Activated T-helper 2 cell treated with anti-CD3 and anti-CD28 coated beads, Interferon-gamma antibody, Interleukin-2, Interleukin-4, amounts not matched to agents 10 μg/mL and 5 μg/mL and 100 μg/mL, durations not matched to agents 14 hours and 24 hours and 36 hours (primary cell): ENCODE results near the gene TANGO6. TPM values are rescaled to one million over a fixed set of nuclear protein-coding genes. Genes with fewer than 3 reads are reported as not detected.

Experiments used
- DNase-seq: peaks from one replicate; pipeline ENCODE4 v3.0.0; 2021; ENCODE audit warnings: low spot score
- H3K27ac Mint-ChIP-seq: one replicate; pipeline ENCODE4 v1.8.0; 2021; ENCODE audit warnings: mixed read lengths
- H3K27me3 Mint-ChIP-seq: one replicate; pipeline ENCODE4 v1.8.0; 2021; ENCODE audit warnings: low read depth, mixed read lengths
- H3K36me3 Mint-ChIP-seq: one replicate; pipeline ENCODE4 v1.8.0; 2021; ENCODE audit warnings: low read depth, mixed read lengths
- H3K4me1 Mint-ChIP-seq: one replicate; pipeline ENCODE4 v1.8.0; 2021; ENCODE audit warnings: low read depth, mixed read lengths
- H3K4me3 Mint-ChIP-seq: one replicate; pipeline ENCODE4 v1.8.0; 2021; ENCODE audit warnings: low read depth, mild to moderate bottlenecking, moderate library complexity, mixed read lengths
- H3K9me3 Mint-ChIP-seq: one replicate; pipeline ENCODE4 v1.8.0; 2021; ENCODE audit warnings: mixed read lengths
- intact Hi-C: fragments of 100-400 bp; cut with micrococcal nuclease; formaldehyde crosslinking; loops from one replicate; pipeline ENCODE4 v1.15.1; 2023
- total RNA-seq: library from RNA; stranded (reverse); gene quantifications from 2 replicates; pipeline ENCODE4 v1.2.3, GENCODE V29; 2022

TANGO6 gene
- total RNA-seq, 1 donor from 2014 or later = 30.0 TPM

DNA sequence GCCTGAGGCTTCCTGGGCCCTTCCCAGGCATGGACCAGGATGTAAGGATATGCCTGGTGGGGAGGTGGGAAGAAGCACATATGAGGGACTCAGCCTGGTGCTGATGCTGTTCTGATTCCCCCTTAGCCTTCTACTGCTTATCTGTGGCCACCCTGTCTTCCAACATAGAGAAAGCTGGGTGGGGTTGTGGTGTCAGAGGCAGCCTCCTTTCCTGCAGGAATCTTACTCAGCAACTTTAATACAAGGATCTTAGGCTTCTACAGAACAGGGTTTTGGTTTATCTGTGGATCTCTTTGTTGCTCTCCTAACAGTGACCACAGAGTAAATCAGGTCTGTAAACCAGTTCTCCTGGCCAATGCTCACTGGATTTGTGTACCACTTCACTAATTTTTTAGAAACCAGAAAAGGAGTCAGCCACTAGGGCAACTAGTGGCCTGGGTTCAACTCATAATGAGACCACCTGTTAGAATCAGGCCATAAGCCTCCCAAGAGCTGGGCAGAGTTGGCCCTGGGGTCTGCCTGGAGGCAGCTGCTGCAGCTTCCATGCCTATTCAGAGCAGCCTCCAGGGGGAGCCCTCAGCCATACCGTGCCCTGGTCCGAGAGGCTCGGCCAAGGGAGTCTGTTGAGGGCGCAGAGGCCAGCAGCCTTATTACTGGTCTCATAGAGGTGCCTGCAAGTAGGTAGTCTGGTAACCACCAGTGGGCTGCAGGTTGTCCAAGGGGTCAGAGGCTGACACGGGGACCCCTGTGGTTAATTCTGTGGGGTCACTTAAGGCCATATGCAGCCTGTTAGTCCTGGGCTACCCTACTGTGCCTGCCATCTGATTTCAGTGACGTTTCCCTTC, 269.2 kb downstream of the TANGO6 start:
- no peaks in the 10 kb centered on the region for H3K9me3 Mint-ChIP-seq
- peak; percentile 32 for DNase-seq
- peaks cover 10% of the 10 kb centered on the region for H3K27me3 Mint-ChIP-seq
- peaks cover 3% of the 10 kb centered on the region for H3K36me3 Mint-ChIP-seq
- H3K4me3 Mint-ChIP-seq = no peak overlapping the region
- H3K27ac Mint-ChIP-seq = no peak overlapping the region
- intact Hi-C loops = no loop called here
- no peaks in the 10 kb centered on the region for H3K4me1 Mint-ChIP-seq

DNA sequence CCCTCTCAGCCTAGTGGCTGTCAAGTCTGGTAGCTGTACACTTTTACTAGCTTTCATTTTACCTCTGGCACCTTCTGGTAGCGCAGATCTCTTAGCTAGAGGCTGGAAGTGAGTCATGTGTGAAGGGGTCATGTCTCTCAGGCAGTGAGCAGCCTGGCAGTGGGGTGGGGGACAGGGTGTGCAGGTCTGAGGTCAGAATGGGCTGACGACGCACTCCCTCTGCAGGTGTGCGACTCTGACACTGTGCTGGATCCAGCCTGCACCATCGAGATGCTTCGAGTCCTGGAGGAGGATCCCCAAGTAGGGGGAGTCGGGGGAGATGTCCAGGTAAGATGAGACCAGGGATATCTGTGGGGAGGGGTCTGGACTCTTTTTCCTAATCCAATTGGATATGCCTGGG, 269.9 kb downstream of the TANGO6 start:
- Mint-ChIP-seq H3K9me3 (no peaks in the 10 kb centered on the region), H3K36me3 (peaks cover 9% of the 10 kb centered on the region), H3K4me3 (no peak overlapping the region), H3K27ac (no peak overlapping the region), H3K4me1 (no peaks in the 10 kb centered on the region), H3K27me3 (peaks cover 4% of the 10 kb centered on the region)
- intact Hi-C loops = no loop called here
- no peak for DNase-seq

DNA sequence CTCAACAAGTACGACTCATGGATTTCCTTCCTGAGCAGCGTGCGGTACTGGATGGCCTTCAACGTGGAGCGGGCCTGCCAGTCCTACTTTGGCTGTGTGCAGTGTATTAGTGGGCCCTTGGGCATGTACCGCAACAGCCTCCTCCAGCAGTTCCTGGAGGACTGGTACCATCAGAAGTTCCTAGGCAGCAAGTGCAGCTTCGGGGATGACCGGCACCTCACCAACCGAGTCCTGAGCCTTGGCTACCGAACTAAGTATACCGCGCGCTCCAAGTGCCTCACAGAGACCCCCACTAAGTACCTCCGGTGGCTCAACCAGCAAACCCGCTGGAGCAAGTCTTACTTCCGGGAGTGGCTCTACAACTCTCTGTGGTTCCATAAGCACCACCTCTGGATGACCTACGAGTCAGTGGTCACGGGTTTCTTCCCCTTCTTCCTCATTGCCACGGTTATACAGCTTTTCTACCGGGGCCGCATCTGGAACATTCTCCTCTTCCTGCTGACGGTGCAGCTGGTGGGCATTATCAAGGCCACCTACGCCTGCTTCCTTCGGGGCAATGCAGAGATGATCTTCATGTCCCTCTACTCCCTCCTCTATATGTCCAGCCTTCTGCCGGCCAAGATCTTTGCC, 271.1 kb downstream of the TANGO6 start:
- DNase-seq = no peak
- Mint-ChIP-seq H3K9me3 (no peaks in the 10 kb centered on the region), H3K27me3 (no peaks in the 10 kb centered on the region), H3K4me3 (no peak overlapping the region), H3K4me1 (no peaks in the 10 kb centered on the region), H3K27ac (no peak overlapping the region), H3K36me3 (peaks cover 20% of the 10 kb centered on the region)
- intact Hi-C loops = no loop called here

DNA sequence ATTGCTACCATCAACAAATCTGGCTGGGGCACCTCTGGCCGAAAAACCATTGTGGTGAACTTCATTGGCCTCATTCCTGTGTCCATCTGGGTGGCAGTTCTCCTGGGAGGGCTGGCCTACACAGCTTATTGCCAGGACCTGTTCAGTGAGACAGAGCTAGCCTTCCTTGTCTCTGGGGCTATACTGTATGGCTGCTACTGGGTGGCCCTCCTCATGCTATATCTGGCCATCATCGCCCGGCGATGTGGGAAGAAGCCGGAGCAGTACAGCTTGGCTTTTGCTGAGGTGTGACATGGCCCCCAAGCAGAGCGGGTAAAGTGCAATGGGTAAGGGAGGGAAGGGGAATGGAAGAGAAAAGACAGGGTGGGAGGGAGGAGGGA, 271.6 kb downstream of the TANGO6 start:
- no peak overlapping the region for H3K4me3 Mint-ChIP-seq
- H3K36me3 Mint-ChIP-seq = peaks cover 21% of the 10 kb centered on the region
- no peak for DNase-seq
- no peak overlapping the region for H3K27ac Mint-ChIP-seq
- intact Hi-C loops = no loop called here
- no peaks in the 10 kb centered on the region for H3K9me3 Mint-ChIP-seq
- H3K4me1 Mint-ChIP-seq = no peaks in the 10 kb centered on the region
- no peaks in the 10 kb centered on the region for H3K27me3 Mint-ChIP-seq

DNA sequence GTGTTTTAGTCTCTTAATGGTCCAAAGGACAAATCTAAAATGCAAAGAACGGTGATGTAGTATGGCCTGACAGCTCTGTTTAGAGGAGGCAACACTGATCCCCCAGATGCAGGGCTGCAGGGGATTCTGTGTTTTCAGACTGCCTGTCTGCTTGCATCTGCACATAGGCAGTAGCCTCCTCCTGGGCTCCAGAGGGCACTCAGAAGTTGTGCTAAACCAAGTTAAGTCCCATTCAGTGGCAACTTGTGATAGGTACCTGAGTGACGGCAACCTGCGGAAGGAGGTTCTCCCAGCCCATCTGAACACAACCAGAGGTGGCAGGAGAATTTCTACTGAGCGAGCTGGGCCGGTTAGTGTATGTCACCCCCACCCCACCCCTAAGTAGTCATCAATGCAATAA, 272.0 kb downstream of the TANGO6 start:
- Mint-ChIP-seq H3K4me3 (no peak overlapping the region), H3K36me3 (peaks cover 25% of the 10 kb centered on the region), H3K27me3 (no peaks in the 10 kb centered on the region), H3K4me1 (no peaks in the 10 kb centered on the region), H3K9me3 (no peaks in the 10 kb centered on the region), H3K27ac (no peak overlapping the region)
- DNase-seq = no peak
- intact Hi-C loops = no loop called here

DNA sequence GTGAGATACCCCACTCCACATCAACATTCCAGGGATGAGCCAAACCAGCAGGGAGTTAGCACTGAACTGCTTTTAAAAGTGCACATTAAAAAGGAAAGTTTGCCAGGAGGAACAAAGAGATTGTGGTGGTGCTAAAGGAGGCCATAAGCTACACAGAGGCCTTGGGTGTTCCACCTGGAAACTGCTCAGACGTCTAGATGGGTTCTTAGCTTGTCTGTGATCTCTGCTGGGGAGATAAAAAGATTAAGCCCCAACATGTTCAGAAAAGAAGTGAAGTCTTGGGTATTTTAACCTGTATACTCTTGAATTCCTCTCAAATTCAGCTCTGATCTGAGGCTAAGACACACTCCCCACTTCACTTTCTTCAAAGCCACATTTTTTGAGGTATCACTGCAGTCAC, 272.5 kb downstream of the TANGO6 start:
- intact Hi-C loops = no loop called here
- no peak for DNase-seq
- H3K27me3 Mint-ChIP-seq = no peaks in the 10 kb centered on the region
- H3K4me3 Mint-ChIP-seq = no peak overlapping the region
- no peak overlapping the region for H3K27ac Mint-ChIP-seq
- H3K4me1 Mint-ChIP-seq = no peaks in the 10 kb centered on the region
- H3K36me3 Mint-ChIP-seq = peaks cover 27% of the 10 kb centered on the region
- no peaks in the 10 kb centered on the region for H3K9me3 Mint-ChIP-seq

DNA sequence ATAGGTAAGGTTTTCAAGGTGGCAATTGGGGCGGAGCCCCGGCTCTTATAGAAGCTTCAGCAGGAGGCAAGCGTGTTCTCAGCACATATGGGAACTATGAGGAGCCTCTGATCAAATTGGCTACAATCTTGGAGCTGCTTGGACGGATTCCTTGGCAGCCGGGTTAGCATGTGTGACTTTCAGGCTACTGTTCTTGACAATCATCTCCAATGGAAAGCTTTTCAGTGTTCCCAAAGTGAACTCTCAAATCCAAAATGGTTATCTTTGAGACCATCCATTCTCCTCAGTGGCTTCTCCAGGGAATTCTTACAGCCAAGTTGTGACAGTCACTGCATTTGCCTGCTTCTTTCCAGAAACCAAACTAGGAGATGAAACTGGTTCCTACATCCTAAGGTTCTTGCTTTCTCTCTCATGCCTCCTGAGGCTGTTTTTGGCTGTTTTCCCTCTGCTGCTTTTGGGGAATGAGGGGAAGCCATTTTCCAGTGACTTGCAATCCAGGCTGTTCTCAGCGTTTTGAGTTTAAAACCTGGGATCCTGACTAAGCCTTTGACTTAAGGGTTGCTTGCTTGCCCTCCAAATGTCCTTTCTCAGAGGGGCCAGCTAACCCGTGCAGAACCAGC, 273.0 kb downstream of the TANGO6 start:
- peaks cover 32% of the 10 kb centered on the region for H3K36me3 Mint-ChIP-seq
- H3K27ac Mint-ChIP-seq = no peak overlapping the region
- no peaks in the 10 kb centered on the region for H3K4me1 Mint-ChIP-seq
- DNase-seq = no peak
- intact Hi-C loops = no loop called here
- H3K27me3 Mint-ChIP-seq = no peaks in the 10 kb centered on the region
- H3K9me3 Mint-ChIP-seq = no peaks in the 10 kb centered on the region
- H3K4me3 Mint-ChIP-seq = no peak overlapping the region

DNA sequence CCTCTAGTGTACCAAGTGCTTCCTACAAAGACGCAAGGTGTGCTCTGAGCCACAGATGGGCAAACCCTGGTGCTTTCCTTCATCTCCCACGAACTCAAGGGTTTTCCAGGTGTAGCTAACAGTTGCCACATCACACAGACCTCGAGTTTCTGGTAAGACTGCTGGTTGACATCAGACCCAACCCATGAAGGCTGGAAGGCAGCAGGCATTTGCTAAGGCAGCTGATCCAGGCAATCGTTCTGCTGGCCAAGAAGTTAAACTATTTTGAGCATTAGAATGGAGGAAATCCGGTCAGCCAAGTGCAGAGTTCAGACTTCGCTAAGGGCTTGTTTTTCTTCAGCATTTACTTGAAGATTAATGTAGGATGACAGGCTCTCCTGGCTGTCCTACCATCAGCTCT, 273.6 kb downstream of the TANGO6 start:
- Mint-ChIP-seq H3K4me1 (no peaks in the 10 kb centered on the region), H3K4me3 (no peak overlapping the region), H3K27me3 (no peaks in the 10 kb centered on the region), H3K9me3 (no peaks in the 10 kb centered on the region), H3K36me3 (peaks cover 33% of the 10 kb centered on the region), H3K27ac (no peak overlapping the region)
- intact Hi-C loops = no loop called here
- no peak for DNase-seq

DNA sequence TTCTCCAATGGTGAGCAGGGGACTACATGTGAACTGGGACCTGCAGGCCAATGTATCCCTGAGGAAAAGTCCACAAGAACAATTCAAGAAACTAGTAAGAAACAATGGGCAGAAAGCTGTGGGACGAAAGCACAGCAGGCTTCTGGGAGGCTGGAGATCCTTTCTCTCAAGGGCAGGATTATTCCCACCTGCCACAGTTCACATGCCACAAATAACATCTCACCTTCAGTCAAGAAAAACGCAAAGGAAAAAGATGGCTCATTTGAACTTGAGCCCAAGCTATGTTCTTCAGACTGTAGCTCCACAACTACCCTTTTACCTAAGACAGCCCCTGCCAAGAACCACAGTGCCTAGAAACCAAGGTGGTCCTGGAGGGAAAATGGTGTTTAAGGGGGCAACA, 275.1 kb downstream of the TANGO6 start:
- Mint-ChIP-seq H3K27me3 (no peaks in the 10 kb centered on the region), H3K36me3 (peaks cover 33% of the 10 kb centered on the region), H3K27ac (no peak overlapping the region), H3K9me3 (no peaks in the 10 kb centered on the region), H3K4me1 (no peaks in the 10 kb centered on the region), H3K4me3 (no peak overlapping the region)
- no peak for DNase-seq
- intact Hi-C loops = no loop called here

DNA sequence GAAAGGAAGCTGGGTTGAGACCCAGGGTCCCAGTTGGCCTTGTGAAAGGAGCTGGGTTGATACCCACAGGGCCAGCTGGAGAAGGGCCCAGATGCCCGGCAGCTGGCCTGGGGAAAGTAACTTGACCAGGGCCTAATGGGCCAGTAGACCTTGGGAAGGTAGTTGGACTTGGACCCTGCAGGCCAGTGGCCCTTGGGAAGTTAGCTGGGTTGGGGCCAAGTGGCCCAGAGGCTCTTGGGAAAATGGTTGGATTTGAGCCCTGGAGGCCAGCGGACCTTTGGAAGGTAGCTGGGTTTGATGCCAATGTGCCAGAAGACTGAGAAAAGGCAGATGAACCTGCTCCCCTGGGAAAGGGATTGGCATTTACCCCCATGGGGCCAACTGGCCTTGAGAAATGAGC, 275.7 kb downstream of the TANGO6 start:
- H3K36me3 Mint-ChIP-seq = peaks cover 34% of the 10 kb centered on the region
- H3K4me1 Mint-ChIP-seq = peaks cover 1% of the 10 kb centered on the region
- no peaks in the 10 kb centered on the region for H3K27me3 Mint-ChIP-seq
- DNase-seq = no peak
- H3K27ac Mint-ChIP-seq = no peak overlapping the region
- intact Hi-C loops = no loop called here
- H3K4me3 Mint-ChIP-seq = no peak overlapping the region
- H3K9me3 Mint-ChIP-seq = no peaks in the 10 kb centered on the region

DNA sequence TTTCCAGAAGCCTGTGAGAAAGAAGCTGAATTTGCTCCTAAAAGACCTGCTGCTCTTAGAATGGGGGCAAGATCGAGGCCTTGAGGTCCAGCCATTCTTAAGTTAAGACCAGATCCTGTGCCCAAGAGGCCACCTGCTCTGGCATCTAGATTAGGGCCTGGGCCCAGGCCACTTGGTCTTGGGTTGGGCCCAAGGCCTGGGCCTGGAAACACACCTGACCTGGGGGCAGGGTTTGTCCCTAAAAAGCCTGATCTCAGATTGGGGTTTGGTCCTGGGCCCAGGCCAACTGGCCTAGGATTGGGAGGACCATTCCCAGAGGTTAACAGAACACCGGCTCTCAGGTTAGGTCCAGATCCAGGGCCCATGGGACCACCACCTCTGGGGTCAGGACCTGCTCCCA, 276.2 kb downstream of the TANGO6 start:
- H3K4me1 Mint-ChIP-seq = peaks cover 3% of the 10 kb centered on the region
- H3K27ac Mint-ChIP-seq = no peak overlapping the region
- H3K4me3 Mint-ChIP-seq = no peak overlapping the region
- no peaks in the 10 kb centered on the region for H3K9me3 Mint-ChIP-seq
- peaks cover 36% of the 10 kb centered on the region for H3K36me3 Mint-ChIP-seq
- intact Hi-C loops = no loop called here
- no peaks in the 10 kb centered on the region for H3K27me3 Mint-ChIP-seq
- no peak for DNase-seq

DNA sequence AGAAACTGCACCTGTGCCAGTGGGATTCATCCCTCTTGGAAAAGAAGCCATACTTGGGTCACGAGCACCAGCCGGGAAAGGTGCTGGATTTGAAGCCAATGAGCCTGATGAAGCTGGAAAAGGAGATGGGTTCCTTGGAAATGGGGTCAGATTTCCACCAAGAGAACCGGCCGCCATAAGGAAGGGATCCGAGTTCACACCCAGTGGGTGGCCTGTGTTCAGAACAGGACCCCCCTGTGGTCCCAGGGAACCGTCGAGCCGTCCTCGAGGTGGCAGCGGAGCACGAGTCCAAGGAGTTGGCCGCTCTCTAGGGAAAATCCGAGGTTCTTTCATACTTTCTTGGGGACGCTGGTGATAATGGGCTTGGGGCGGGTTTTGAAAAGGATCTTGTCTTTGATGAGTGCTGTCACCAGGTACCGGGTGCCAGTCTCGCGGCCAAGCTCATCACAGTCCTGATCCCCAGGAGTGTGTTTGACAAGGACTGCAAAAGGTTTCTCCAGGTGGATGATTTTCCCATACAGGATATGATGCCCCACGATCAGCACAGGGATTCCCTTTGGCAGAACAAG, 276.8 kb downstream of the TANGO6 start:
- Mint-ChIP-seq H3K36me3 (peaks cover 36% of the 10 kb centered on the region), H3K4me3 (no peak overlapping the region), H3K4me1 (peaks cover 3% of the 10 kb centered on the region), H3K27me3 (no peaks in the 10 kb centered on the region), H3K9me3 (no peaks in the 10 kb centered on the region), H3K27ac (no peak overlapping the region)
- intact Hi-C loops = loop anchor here (10.0 kb wide), 1 partner anchor 415 kb away; no protein-coding TSS in a partner anchor
- DNase-seq = no peak

DNA sequence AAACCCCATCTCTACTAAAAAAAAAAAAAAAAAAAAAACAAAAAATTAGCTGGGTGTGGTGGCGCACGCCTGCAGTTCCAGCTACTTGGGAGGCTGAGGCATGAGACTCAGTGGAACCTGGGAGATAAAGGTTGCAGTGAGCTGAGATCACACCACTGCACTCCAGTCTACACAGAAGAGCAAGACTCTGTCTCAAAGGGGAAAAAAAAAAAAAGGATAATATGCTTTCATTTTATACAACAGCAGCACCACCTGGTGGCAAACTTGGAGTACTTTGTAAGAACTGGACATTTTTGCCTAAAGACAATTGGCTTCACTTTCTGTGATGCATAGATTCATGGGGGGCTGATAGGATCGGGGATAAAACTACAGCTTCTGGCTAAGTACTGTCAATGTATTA, 280.6 kb downstream of the TANGO6 start:
- H3K4me3 Mint-ChIP-seq = no peak overlapping the region
- peaks cover 6% of the 10 kb centered on the region for H3K4me1 Mint-ChIP-seq
- peak; percentile 49 for DNase-seq
- H3K9me3 Mint-ChIP-seq = no peaks in the 10 kb centered on the region
- intact Hi-C loops = loop anchor here (1.0 to 10.0 kb wide), 3 partner anchors 277 to 595 kb away; no protein-coding TSS in a partner anchor
- no peak overlapping the region for H3K27ac Mint-ChIP-seq
- H3K36me3 Mint-ChIP-seq = peaks cover 32% of the 10 kb centered on the region
- H3K27me3 Mint-ChIP-seq = no peaks in the 10 kb centered on the region
